Fibroblast of upper back skin (primary cell): Measurements from ENCODE around the gene CHP2.
"Not testable (repeated sequence)": the region's sequence is repeated elsewhere in the genome, so short reads cannot be mapped to it uniquely, and the experiment has no call there.

Source experiments
- DNase-seq: peaks from one replicate; pipeline ENCODE4 v3.0.0-alpha.2; 2013

Gene CHP2

DNA sequence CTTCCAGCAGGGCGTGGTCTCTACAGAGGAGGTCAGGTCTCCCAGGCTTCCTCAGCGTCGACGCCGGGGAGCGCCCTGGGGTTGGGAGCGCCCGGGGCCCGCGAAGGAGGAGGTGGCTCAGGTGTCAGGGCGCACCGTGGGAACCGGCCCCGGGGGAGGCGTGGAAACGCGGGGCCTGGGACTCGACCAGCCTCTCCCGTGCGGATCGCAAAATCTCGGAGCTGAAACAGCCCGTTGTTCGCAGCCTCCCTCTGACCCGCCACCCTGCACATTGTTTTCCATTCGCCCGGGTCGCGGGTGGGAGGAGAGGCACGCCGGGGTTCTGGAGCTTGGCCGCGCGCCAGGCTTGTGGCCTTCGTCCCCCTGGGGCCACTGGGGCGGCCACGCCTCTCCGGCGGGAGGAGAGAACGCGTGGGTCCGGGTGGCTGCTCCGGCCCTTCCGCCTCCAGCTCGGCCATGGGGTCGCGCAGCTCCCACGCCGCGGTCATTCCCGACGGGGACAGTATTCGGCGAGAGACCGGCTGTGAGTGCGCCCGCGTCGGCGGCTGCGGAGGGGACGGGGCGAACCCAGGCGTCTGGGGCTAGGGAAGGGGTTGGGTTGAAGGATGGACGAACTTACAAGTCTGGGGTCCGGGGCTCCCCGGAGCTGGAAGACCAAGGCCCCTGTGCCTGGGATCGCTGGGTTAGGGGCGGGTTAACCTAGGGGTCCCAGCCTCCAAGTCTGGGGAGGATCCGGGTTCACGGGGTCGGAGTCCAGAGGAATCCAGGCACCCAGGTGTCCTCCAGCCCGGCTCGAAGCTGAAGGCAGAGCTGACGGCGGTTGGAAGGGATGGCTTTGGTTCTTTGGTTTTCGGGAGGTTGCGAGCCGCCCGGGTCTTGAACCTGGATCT is at the start of gene CHP2:
Gene CHP2 (plus strand): TSS at position 433 of the 890 bp plus-strand sequence. CDS start 24 bp downstream, at position 457.
- no peak for DNase-seq

DNA sequence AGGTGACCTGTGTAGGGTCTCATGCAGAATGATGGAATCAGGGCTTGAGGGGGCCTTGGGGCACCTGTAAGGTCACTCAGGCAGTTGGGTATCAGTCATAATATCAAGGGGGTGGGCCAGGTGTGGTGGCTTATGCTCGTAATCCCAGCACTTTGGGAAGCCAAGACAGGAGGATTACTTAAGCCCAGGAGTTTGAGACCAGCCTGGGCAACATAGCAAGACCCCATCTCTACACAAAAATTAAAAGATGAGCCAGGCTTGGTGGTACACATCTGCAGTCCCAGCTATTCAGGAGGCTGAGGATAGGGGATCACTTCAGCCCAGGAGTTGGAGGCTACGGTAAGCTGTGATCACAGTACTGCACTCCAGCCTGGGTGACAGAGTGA is 49.3 kb upstream of the CHP2 start:
- no peak for DNase-seq

DNA sequence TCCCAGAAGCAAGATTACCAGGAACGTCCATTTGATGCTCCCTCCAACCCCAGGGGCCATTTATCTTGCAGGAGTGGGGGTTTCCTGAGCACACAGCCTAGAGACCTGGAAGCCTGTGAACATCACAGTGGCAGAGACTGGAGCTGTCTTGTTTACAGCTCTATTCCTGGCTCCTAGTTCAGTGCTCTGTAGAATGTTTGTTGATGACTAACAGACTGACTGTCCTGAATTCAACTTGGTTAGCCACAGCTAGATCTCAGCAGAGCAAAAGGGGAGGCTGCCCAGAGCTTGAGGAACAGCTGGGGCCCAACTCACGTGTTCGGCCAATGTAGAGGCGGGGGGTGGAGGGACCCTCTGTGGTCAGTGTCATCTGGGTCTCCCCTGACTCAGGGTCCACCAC is 48.4 kb upstream of the CHP2 start:
- no peak for DNase-seq

DNA sequence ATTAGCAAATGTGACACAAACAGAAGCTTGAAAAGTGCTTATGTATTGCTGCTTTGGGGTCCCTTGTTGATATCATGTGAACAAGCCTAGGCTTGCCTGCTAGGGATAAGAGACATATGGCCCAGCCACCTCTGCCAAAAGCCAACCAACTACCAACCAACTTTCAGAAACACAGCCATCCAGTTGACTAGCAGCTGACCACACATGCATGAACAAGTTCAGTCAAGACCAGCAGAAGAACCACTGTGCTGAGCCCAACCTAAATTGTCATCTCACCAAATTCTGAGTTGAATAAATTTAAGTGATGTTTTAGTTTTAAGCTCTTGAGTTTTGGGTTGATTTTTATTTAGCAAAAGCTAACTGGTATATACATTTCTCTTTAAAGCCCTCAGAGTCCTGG is 45.3 kb upstream of the CHP2 start:
- no peak for DNase-seq

- no peak for DNase-seq
Measured at GRCh38 chr16:23710008-23710407, 44.8 kb upstream of the CHP2 start.

DNA sequence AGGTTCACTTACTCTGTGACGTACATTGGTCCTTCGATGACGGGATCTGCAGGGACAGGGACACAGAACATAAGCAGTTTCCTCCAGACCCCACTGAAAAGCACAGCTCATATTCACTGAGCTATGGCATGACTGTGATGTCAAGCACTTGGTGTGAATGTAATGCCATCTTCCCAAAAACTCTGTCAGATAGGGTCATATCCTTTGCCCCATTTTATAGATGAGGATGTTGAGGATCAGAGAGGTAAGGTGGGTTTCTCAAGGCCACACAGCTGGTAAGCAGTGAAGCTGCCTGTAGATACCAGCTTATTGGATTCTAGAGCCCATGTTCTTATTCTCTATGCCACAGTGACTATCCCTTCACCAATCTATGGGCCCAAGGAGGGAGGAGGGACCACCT is 44.3 kb upstream of the CHP2 start:
- DNase-seq = no peak

GRCh38 chr16:23711785-23712184 is 43.0 kb upstream of the CHP2 start:
- no peak for DNase-seq

GRCh38 chr16:23712976-23713375 is 41.9 kb upstream of the CHP2 start, which contains the start of gene ERN2:
ERN2 (minus strand) TSS chr16:23713222; CDS start chr16:23713187, 35 bp downstream.
- DNase-seq = no peak

GRCh38 chr16:23716484-23716883 is 38.3 kb upstream of the CHP2 start:
- no peak for DNase-seq

- not testable (repeated sequence) for DNase-seq
Measured at GRCh38 chr16:23722613-23723240, 32.1 kb upstream of the CHP2 start.

DNA sequence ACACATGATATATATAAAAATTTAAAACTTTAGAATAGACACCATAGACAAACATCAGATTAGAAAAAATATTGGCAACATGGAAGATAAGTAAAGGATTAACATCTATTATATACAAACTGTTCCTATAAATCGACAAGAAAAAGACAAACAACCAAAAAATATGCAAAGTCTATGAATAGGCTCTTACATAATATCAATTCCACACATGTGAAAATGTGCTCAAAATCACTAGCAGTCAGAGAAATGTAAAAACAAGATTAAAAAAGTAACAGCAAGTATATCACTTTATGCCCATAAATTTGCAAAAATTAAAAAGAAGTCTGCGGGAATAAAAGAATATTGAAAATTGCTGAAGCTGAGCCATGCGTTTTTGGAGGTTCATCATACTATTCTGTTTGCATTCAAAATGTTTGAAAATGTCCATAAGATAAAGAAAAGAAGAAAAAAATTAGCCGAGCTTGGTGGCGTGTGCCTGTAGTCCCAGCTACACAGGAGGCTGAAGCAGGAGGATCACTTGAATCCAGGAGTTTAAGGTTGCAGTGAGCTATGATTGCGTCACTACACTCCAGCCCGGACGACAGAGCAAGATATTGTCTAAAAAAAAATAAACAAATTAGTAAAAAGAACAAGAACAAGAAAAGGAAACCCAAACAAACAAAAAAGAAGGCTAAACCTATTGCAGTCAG is 30.6 kb upstream of the CHP2 start:
- DNase-seq = no peak

- no peak for DNase-seq
Measured at GRCh38 chr16:23724785-23725131, 30.1 kb upstream of the CHP2 start.

GRCh38 chr16:23726710-23727109 is 28.1 kb upstream of the CHP2 start:
- no peak for DNase-seq

DNA sequence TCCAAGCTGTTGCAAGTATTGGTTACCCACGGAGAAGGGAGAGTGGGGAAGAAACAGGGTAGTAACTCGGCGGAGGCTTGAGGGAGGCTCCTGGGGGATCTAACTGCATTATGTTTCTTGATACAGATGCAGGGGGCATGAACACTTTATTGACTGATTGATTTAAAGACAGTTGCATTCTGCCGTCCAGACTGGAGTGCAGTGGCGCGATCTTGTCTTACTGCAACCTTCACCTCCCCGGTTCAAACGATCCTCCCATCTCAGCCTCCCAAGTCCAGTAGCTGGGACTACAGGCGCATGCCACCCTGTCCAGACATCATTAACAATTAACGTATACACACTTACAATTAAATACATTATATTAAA is 26.7 kb upstream of the CHP2 start:
- no peak for DNase-seq

DNA sequence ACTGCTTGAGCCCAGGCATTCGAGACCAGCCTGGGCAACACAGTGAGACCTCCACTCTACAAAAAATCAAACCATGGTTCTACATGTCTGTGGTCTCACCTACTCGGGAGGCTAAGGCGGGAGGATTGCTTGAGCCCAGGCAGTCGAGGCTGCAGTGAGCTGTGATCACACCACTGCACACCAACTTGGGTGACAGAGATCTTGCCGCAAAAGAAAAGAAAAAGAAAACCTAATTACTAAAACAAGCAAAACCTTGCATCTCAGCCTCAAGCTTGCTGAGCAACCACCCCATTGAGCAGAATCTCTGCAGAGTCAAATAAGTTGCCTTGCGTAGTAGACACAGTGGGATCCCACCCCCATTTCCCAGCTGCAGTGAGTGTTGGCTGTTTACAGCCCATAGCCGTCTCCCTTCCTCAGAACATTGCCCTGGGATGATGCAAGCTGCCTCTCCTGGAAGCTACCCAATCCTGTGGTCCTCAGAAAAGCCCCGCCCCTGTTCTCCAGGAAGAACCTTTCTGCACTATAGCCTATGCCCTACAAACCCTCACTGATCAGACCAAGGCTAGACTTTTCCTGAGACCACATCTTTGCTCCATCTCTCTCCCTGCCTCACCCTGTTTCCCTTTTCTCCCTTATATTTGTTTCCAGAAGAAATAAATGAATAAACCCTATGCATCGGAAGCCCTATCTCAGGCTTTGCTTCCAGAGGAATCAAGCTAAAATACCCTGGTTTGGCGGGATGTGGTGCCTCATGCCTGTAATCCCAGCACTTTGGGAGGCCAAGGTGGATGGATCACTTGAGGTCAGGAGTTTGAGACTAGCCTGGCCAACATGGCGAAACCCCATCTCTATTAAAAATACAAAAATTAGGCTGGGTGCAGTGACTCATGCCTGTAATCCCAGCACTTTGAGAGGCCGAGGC is 25.1 kb upstream of the CHP2 start:
- DNase-seq = peak; percentile 36

- DNase-seq = no peak
Measured at GRCh38 chr16:23734176-23734893, 20.5 kb upstream of the CHP2 start.

DNA sequence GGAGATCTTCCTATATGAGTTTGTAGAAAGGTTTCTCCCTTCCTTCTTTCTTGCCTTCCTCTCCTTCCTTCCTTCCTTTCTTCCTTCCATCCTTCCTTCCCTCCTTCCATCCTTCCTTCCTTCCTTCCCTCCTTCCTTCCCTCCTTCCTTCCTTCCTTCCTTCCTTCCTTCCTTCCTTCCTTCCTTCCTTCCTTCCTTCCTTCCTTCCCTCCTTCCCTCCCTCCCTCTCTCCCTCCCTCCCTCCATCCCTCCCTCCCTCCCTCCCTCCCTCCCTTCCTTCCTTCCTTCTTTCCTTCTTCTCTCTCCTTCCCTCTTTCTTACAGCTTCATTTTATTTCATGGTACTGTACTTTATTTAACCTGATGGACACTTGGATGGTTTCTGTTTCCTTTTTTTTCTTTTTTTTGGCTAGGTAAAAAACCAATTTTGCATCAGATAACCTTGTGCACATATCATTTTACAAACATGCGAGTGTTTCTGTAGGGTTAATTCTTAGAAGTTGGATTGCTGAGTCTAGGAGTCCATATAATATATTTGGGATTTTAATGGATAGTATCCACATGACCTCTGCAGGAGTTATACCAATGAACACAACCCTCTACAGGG is 17.3 kb upstream of the CHP2 start:
- DNase-seq = not testable (repeated sequence)

DNA sequence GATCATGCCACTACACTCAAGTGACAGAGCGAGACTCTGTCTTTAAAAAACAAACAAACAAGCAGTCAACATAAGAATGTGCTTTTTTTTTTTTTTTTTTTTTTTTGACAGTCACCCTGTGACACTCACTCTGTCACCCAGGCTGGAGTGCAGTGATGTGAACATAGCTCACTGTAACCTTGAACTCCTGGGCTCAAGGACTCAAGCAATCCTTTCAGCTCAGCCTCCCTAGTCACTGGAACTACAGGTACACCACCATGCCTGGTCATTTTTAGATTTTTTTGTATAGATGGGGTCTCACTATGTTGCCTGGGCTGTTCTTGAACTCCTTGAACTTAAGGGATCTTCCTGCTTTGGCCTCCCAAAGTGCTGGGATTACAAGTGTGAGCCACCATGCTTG is 15.3 kb upstream of the CHP2 start:
- DNase-seq = no peak

DNA sequence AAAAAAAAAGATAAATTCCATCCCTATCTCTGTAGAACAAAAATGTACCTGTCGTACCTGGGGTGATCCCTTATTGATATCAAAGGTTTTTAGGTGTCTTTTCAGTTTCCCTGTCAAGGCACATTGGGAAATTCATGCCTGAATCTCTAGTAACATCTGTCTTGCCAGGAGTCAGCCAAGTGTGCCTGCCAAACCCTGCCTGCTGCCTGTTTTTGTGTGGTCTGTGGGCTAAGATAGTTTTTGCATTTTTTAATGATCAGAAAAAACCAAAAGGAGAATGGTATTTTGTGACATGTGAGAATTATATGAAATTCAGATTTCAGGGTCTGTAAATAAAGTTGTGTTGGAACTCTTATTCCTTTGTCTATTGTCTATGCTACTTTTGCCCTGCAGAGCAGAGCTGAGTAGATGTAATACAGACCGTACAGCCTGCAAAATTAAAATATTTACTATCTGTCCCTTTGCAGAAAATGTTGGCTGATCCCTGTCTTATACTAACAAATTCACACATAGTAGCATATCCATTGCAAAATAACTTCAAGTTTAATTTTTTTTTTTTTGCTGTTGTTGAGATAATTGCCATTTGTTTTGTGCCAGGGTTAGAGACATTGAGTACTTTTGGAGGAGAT is 13.0 kb upstream of the CHP2 start:
- no peak for DNase-seq

GRCh38 chr16:23742766-23743165 is 12.1 kb upstream of the CHP2 start:
- DNase-seq = no peak

GRCh38 chr16:23745263-23745662 is 9.6 kb upstream of the CHP2 start:
- no peak for DNase-seq
